HL-60/S4 treated with phorbol 12-myristate 13-acetate at 8.2 ng/mL for 4 days and 3 days (cell line): ENCODE data around the gene IL4I1.

ENCODE experiments used
- in situ Hi-C: fragments of 300-500 bp; cut with MboI; formaldehyde crosslinking; loops from 2 replicates; pipeline ENCODE4 v1.15.0; 2022; ENCODE audit warnings: low sequenced_read_pairs

The IL4I1 gene

DNA sequence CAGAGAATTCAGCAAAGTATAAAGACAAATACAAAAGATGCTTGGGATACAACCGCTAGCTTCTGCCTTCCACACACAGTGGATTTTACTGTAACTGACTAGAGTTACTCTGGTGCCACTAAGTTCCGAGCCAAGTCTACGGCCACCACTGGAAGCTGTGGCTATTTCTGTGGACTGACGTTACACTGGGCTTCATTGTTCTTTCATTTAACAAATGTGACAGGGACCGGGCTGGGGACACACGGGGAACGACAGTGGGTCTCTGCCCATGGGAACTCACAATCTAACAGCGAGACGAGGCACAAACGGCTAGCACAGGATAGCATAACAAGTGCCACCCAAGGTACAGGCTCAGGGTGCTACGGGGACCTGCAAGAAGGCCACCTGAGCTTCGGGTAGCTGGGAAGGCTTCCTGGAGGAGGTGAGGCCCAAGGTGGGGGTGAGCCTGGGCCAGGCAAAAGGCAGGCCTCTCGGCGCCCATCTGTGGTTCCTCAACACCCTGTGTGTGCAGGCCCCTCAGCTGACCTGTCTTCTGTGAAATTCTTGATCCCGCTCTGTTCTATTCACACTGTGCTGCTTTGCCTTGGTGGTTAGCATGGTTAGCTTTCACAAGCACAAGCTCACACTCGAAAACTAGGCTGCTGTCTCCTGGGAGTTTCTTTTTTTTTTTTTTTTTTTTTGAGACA, 10.3 kb upstream of the IL4I1 start:
- in situ Hi-C loops = no loop called here

DNA sequence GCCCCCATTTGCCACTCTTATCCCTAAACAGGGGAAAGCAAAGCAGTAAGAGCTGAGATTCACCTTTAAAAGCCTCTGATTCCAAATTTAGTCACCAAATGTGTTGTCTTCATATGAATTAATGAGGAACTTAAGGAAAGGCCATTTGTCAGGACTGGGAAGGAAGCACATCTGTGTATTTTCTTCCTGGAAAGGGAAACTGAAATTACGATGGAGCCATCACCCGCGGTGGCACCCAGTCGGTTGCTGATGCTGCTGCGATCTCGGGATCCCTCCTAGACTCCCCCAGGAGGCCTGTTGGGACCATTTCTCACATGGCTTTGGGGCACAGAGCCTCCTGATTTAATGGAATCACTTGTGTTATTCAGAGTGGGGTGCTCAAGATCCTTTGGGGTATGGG, 7.4 kb upstream of the IL4I1 start:
- in situ Hi-C loops = no loop called here

DNA sequence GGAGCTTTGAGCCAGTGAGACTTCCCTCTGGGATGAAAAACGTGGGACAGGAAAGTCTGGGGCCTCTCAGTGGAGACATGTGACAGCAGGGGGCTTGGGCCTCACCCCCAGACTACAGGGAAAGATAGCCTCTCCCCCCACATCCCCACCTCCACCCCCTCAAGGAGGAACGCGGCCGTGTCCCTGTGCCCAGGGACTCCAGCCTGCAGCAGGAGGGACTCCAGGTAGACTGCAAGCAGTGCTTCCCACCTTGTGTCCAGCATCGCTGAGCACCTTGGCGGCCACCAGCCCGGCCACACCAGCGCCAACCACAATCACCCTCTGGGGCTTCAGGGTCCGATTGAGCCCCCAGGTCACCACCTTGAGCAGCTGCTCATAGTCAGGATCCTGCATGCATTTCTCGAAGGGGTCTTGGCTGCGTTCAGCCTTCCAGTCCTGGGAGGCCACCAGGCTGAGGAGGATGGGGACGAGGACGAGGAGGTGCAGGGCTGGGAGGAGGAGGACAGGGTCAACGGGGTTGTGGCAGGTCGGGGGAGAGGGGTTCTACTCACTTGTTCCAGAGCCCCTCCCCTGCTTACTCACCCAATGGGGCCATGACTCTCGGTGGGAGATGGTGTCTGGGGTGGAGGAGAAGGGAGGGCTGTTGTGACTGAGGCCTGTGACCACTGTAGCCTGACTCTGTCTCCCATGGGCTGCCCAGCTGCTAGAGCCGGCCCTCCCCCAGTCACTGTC, 955 bp downstream of the IL4I1 start:
- in situ Hi-C loops = no loop called here

DNA sequence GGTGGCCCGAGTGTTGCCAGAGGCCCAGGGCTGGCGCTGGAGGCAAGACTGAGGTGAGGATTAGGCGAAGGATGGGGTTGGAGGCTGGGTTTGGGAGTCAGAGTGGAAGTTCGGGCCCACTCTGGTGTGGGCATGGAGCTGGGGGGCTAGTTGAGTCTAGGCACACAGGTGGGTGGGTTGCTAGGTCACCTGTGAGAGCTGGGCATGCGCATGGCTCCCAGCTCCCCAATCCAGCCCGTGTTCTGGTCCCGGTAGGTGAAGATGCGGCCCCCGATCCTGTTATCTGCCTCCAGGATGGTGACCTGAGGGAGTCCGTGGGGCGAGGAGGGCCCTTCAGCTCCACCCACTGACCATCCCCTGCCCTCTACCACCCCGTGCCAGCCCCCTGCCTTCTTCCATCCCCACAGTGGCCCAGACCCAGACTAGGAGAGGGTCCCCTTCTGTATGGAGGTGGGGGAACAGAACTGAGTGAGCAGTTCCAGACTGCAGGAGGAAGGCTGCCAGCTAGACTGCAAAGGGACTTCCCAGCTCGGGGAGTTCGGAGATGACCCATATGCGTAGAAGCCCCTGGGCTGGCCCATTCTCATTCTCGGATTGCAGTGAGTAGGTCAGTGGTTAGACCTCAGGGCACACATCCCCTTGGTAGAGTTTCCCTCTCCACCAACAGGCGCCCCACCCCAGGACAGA, 1.7 kb downstream of the IL4I1 start:
- in situ Hi-C loops = no loop called here

DNA sequence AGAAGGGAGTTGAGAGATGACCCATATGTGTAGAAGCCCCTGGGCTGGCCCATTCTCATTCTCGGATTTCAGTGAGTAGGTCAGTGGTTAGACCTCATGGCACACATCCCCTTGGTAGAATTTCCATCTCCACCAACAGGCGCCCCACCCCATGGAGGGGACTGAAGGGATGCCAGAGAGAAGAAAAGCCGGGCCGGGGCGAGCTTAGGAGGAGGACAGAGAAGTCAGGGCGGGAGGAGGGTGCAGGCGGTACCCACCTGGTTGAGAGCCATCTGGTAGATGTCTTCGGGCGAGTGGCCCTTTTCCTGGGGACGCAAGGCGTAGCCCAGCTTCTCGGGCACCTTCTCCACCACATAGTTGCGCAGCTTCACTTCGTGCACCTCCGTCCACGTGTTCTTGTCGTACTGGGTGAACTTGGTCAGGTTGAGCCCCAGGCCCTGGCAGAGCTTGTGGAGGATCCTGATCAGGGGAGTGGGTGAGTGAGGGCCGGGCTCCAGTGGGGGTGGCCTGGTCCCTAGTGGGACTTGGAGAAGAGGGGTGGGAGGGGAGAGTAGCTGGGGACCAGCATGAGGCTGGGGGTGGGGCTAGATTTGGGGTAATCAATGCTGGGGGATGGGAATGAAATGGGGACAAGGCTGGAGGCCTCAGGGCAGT, 2.5 kb downstream of the IL4I1 start:
- in situ Hi-C loops = no loop called here

DNA sequence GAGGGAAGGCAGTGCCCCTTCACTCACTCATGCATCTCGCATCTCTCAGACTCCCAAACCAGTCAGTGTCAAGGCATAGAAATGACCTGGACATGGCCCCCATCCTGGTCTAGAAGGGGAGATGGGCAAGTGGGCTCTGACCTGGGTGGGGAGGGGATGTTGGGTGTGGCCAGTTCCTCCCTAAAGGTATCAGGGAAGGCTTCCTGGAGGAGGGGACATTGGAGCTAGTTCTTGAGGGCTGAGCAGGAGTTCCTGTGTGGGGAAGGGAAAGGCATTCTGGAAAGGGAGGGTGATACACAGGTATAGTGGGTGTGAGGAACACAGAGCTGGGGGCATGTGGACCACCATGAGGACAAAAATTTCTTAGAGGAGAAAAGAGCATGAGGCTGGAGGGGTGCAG, 4.0 kb downstream of the IL4I1 start:
- in situ Hi-C loops = no loop called here

DNA sequence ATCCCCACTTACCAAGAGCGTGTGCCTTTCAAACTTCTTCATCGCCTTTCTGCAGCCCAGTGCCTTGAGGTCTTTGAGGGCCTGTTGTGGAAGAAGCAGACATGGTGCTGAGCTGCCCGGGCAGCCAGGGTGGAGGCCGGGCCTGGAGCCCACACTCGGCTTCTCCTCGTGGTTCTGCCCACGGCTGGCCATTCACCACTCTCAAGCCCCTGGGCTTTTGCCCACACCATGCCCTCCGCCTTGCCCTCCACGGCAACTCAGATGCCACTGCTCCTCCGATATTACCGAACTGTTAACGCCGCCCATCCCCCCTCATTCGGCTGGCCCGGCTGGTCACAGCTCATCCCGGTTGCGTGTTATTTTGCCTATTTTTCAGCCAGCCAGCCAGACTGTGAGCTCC, 5.3 kb downstream of the IL4I1 start:
- in situ Hi-C loops = no loop called here

DNA sequence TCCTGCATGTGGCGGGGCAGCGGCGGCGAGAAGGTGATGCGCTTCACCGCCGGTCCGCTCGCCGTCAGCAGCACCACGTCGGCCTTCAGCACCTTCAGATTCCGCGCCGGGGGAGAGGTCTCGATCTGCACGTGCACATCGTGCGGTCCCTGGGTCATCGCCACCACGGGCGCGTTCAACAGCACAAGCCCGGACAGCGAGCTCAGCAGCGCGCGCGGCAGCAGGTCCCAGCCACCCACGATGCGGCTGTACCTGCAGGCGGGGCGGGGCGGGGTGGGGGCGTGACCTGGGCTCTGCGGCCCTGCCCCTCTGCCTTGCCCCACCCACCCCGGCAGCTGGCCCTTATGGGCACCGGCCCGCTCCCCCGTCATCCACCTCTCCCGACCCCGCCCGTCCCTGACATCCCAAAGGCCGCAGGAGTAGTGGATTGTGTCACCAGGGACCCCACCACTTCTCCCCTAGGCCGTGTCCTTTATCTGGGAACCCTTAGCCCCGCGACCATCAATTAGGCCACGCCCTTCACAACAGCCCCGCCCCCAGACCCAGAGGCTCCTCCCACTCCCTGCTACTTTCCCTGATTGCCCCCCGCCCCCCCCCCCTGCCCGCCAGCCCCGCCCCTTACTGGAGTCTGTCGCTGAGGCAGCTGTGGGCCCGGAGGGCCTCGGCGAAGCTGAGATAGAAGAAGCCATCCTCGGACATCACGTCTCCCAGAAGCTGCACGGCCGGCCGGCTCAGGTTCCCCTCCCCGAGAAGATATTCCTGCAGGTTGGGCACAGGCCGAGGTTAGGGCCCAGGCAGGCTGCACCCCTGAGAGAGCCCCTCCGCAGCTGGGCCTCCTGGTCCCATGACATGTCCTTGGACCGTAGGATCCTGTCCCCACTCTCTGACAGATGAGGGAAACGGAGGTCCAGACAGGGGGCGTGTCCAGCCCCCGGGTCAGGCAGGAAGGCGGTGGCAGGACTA, 6.1 kb downstream of the IL4I1 start:
- in situ Hi-C loops = no loop called here

DNA sequence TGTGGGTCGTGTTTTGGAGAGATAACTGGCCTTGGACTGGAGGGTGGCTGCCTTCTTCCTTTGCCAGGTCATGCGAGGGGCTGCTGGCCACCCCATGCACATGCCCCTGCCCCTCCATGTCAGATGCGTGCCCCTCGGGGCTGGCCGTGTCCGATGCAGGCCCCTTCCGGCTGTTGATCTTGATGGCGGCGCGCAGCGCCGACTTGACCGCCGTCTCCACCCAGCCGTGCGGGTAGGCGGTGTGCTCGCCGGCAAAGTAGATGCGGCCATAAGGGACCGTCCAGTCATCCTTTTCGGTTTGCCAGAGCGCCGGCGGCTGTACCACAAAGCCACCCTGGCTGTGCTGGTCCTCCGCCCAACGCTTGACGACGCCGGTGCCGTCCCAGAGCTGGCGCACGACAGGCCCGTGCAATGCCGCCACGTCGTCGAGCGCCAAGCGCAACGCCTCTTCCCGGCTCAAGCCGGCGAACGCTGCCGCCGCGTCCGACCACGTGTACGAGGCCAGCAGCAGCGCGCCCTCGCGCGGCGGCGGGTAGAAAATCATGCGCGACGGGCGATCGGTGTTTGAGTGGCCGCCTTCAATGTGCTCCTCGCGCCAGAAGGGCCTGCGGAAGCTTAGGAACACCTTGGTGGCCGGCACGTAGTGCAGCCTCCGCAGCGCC, 6.9 kb downstream of the IL4I1 start:
- in situ Hi-C loops = no loop called here

DNA sequence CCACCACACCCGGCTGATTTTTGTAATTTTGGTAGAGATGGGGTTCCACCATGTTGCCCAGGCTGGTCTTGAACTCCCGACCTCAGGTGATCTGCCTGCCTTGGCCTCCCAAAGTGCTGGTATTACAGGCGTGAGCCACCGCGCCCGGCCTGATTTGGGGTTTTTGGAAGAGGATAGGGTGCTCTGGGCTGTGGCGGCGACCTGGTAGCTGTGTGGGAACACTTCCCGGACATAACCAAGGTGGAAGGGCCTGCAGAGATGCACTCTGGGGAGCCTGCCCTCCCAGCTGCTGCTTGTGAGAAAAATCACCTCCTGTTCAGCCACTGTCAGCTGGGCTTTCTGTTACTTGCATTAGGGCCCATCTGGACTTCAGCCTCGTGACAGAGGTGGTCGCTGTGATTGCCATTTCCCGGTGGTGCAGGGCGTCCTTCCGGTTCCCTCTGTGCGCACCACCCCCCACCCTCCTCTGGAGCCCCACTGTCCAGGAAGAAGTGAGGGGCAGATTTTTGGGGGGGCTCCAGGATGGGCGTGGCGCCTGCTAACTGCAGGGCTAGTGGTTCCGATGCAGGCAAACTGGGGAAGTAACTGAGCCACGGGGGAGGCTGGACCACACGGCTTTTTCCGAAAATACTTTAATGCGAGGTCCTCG, 7.5 kb downstream of the IL4I1 start:
- in situ Hi-C loops = no loop called here

DNA sequence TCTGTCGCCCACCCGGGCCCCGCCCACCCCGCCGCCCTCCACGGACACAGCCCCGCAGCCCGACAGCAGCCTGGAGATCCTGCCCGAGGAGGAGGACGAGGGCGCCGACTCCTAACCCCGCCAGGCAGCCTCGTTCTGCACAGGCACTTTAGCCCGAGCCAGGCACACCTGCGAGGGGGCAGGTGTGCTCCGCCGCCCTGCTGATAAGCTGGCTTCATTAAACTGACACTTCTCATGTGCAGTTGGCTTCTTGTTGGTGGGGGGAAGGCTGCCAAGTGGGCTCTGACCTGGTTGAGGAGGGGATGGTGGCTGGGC, 8.2 kb downstream of the IL4I1 start:
- in situ Hi-C loops = no loop called here

DNA sequence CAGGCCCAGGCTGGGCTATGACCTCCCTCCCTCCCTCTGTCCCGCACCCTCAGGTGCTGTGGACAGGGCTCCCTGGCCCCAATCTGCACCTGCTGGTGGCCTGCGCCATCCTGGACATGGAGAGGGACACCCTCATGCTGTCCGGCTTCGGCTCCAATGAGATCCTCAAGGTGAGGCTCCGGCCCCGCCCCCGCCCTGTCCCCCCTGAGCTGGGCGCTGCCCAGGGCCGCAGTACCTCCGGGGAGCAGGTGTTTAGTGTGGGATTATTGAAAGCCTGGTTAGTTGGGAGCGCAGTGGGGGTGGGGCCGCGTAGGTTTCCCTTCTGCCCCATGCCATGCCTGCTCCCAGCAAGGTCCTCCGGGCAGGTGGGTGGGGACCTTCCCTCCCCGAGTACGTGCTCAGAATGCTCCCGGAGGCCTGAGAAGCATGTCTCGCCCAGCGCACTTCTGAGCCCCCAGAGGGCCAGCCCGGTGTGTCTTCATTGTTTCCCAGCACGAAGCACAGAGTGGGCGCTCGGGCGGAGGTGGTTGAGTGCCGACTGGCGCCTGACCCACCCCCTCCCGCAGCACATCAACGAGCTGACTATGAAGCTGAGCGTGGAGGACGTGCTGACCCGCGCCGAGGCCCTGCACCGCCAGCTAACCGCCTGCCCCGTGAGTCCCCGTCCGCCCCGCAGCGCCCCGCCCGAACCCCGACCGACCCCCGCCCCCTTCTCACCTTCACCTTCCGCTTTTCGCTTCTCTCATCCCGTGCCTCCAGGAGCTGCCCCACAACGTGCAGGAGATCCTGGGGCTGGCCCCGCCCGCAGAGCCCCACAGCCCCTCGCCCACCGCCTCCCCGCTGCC, 8.8 kb downstream of the IL4I1 start:
- in situ Hi-C loops = no loop called here

DNA sequence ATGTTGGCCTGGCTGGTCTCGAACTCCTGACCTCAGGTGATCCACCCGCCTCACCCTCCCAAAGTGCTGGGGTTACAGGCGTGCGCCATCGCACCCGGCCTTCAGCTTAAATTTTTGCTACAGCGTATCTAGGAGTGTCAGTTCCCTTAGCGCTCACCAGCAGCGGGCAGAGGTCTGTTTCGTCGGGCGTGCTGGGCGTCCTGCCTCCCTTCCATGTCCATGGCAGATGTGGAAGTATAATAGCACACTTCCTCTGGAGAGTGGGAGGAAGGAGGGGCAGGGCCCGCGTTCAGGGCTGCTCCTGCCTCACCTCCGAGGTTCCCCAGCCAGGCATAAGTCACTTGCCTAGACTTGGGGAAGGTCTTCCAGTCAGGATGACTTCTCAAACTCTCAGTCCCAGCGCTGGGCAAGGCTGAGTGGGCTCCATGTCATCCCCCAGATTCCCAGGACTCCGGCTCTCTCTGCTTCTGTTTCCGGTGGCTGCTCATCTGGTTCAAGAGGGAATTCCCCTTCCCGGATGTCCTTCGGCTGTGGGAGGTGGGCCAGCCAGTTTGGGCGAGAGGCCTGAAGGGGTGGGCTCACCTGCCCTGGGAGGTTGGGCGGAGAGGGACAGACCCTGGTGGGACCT, 9.5 kb downstream of the IL4I1 start:
- in situ Hi-C loops = no loop called here

DNA sequence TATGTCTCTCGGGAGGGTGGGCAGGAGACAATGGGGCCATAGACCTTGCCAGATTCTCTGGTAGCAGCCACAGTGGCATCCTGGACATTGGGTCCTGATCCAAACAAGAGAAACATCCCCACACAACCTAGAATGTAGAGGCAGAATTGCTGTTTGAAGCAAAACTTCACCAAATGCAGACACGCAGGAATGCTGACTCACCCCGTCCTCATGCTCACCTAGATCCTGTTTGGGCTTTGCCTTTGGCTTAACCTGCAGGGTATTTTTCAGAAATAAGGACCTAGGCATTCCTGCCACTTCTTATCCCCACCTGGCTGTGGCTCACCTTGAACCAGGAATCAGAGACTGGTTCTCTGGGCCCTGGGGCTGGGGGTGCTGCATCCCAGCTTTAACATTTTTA, 11.9 kb downstream of the IL4I1 start:
- in situ Hi-C loops = no loop called here

DNA sequence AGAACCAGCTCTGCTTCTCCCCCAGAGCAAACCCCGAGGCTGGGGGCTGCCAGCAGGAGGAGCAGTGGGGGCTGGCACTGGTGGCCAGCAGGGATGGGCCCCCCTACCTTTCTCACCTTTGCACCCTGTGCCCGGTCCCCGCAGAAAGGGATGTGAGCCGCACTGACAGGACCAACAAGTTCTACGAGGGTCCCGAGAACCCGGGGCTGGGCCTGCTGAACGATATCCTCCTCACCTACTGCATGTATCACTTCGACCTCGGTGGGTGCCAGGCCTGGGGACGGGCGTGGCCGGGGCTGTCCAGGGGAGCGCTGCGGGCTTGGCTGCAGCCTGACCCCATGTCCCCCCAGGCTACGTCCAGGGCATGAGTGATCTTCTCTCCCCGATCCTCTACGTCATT, 12.6 kb downstream of the IL4I1 start:
- in situ Hi-C loops = no loop called here

DNA sequence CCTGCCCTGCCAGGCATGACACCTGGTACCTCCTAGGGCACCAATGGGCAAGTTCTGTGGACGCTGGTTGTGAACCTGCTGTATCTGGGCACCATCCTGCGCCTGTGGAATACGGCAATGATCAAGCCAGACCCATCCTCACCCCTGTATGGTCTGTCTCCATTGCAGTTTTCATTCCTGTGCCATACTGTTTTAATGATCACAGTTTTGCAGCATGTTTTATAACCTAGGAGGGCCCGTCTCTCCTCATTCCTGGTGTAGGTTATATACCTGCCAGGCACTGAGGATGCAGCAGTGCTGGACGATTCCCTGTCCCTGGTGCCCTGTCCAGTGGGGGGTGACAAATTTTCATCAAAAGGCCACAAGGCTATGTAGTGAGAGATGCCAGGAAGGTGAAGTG, 13.6 kb downstream of the IL4I1 start:
- in situ Hi-C loops = no loop called here

DNA sequence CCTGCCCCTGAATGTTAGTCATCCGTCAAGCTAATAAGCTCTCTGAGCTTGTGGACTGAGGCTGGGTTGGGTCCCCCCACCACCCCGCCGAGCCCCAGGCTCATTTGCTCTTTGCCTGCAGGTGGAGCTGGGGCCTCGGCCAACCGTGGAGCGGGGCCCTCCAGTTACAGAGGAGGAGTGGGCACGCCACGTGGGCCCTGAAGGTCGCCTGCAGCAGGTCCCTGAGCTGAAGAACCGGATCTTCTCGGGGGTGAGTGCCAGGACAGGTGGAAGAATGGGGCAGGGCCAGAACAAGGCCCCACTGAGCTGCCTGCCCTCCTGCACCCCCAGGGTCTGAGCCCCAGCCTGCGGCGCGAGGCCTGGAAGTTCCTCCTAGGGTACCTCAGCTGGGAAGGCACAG, 14.0 kb downstream of the IL4I1 start:
- in situ Hi-C loops = no loop called here

DNA sequence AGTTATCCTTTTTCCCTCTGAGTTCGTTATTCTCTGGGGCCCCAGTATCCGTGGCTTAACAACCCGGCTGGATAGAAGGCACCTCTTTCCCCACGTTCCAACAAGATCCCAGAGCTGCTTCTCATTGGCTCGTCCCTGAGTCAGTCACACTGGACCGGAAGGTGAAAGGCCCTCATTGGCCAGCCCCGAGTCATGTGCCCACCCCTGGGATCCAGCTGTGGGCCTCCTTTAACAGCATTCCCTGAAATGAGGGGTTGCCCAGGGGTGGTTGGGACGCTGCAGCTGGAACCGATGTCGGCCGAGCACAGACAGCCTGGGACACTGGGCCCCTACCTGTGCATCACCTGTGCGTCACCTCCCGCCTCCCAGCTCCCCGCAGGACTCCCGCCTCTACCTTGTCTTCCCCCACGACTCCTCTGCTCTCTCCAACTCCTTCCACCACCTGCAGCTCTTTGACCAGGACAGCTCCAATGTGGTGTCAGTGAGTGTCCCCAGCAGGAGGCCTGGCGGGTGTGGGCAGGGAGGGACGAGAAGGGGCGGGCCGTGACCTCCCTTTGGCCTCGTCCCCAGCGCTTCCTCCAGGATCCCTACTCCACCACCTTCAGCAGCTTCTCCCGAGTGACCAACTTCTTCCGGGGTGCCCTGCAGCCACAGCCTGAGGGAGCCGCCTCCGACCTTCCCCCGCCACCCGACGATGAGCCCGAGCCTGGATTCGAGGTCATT, 14.9 kb downstream of the IL4I1 start:
- in situ Hi-C loops = no loop called here
